ENCODE results near the gene CDC42SE1. TPM values are rescaled to one million over a fixed set of nuclear protein-coding genes. Genes with fewer than 3 reads are reported as not detected.

The CDC42SE1 gene
- total and polyA plus RNA-seq, 9 of the 15 experiments (the other 6 are each of a cell fraction or from before 2014, with no cell fraction given) = 78.1 to 189 (median 114) TPM

DNA sequence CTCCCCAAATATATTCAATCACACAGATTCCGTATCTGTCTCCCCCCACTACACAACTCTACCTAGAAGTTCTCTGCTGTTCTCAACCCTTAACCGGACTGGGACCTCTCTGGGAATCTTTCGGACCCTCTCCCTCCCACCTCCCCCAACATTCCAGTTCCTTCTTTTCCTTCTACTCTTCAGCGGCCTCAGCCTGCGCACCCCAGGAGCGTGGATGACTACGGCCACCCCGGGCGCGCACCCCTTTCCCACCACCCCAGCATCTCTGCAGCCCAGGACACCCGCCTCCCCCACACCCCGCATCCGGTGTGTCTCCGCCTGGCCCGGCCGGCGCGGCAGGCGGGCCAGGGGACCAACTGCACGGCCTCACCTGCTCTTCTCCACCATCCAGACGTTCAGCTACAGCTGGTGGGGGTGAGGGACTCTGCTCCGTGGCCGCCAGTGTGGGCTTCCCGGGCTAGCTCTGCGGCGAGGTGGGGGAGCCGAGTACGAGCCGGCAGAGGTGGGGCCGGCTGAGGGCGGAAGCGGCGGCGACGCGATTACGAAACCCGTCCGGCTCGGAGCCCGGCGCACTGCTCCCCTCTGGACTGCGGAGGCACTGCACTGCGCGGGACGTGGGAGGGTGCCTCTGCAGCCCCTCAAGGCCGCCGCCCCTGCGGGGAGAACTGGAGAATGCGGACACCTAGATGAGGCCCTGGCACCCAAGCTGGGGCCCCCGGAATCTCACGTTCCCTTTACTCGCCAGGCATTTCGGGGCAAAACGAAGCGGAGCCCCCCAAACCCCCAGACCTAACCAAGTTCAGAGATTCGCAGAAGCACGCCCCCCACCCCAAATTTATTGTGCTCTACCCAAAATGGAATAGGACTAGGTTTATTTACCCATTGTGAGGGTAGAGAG lies at the start of gene CDC42SE1 (continued):
- TF ChIP-seq SMARCB1 (IDR thresholded peaks at IDR 0.05; ENCODE audit: insufficient read length, low read depth) = no peak
- TF ChIP-seq KLF10 (CRISPR knock-in tag; IDR thresholded peaks at IDR 0.05) = no peak
- TF ChIP-seq CBX2 (IDR thresholded peaks at IDR 0.05; ENCODE audit: insufficient read depth, low read length, poor library complexity, severe bottlenecking) = no peak
- TF ChIP-seq MIER1 (IDR thresholded peaks at IDR 0.05; ENCODE audit: low read depth) = peak; percentile 42; the same call in 1 of the 2 replicates
- TF ChIP-seq CEBPG (CRISPR knock-in tag; IDR thresholded peaks at IDR 0.05) = peak; percentile 97
- TF ChIP-seq CEBPG (tag; conservative IDR thresholded peaks at IDR 0.05 in 1 of 2, IDR thresholded peaks at IDR 0.05 in 1 of 2) = peak; percentile 94 to 98
- TF ChIP-seq ETS1 (conservative IDR thresholded peaks at IDR 0.05; ENCODE audit: control insufficient read depth, low read depth, low read length) = peak; percentile 86
- peak; percentile 36; the same call in 1 of the 2 replicates for TF ChIP-seq ZNF134 (CRISPR knock-in tag; conservative IDR thresholded peaks at IDR 0.05)
- TF ChIP-seq RBM39 (optimal IDR thresholded peaks at IDR 0.05; ENCODE audit: low read depth, low read length) = no peak
- TF ChIP-seq RAD51 (IDR thresholded peaks at IDR 0.05; ENCODE audit: borderline replicate concordance, low read depth) = no peak
- peak; percentile 80; the same call in 1 of the 2 replicates for TF ChIP-seq ZNF395 (CRISPR knock-in tag; IDR thresholded peaks at IDR 0.05)
- TF ChIP-seq ZFPM2 (CRISPR knock-in tag; IDR thresholded peaks at IDR 0.05) = no peak
- TF ChIP-seq JUN (IDR thresholded peaks at IDR 0.05; ENCODE audit: borderline replicate concordance, low read depth, low read length) = no peak
- TF ChIP-seq JUN (CRISPR knock-in tag; IDR thresholded peaks at IDR 0.05; ENCODE audit: borderline replicate concordance) = no peak
- TF ChIP-seq CBFA2T3 (IDR thresholded peaks at IDR 0.05) = peak; percentile 55
- no peak for TF ChIP-seq RFX7 (CRISPR knock-in tag; IDR thresholded peaks at IDR 0.05)
- no peak for TF ChIP-seq L3MBTL2 (IDR thresholded peaks at IDR 0.05)
- TF ChIP-seq, protein P1, sequence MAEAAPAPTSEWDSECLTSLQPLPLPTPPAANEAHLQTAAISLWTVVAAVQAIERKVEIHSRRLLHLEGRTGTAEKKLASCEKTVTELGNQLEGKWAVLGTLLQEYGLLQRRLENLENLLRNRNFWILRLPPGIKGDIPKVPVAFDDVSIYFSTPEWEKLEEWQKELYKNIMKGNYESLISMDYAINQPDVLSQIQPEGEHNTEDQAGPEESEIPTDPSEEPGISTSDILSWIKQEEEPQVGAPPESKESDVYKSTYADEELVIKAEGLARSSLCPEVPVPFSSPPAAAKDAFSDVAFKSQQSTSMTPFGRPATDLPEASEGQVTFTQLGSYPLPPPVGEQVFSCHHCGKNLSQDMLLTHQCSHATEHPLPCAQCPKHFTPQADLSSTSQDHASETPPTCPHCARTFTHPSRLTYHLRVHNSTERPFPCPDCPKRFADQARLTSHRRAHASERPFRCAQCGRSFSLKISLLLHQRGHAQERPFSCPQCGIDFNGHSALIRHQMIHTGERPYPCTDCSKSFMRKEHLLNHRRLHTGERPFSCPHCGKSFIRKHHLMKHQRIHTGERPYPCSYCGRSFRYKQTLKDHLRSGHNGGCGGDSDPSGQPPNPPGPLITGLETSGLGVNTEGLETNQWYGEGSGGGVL (CRISPR knock-in tag; IDR thresholded peaks at IDR 0.05) = no peak
- no peak for TF ChIP-seq GTF2A2 (tag; IDR thresholded peaks at IDR 0.05)
- TF ChIP-seq MTA1 (IDR thresholded peaks at IDR 0.05; ENCODE audit: borderline replicate concordance) = no peak
- TF ChIP-seq SIN3A (IDR thresholded peaks at IDR 0.05; ENCODE audit: borderline replicate concordance in 2 of 2, control insufficient read depth in 1 of 2, low read depth in 2 of 2, low read length in 2 of 2) = peak; percentile 59 to 91; a peak in 2 of 4 replicates
- peak; percentile 9 to 82; a peak in 2 of 4 replicates for TF ChIP-seq TRIM24 (IDR thresholded peaks at IDR 0.05)
- TF ChIP-seq POLR2A (conservative IDR thresholded peaks at IDR 0.05) = peak; percentile 91

Measured in K562 (cell line).